NT2/D1 (cell line): ENCODE data around the gene INTS1.

Source experiments
- DNase-seq: peaks from one replicate; pipeline ENCODE4 v3.0.0-alpha.2; 2011; ENCODE audit warnings: low read depth, low spot score
- H3K27me3 ChIP-seq: 2 replicates; pipeline ENCODE4 v1.6.0; 2011; ENCODE audit warnings: mild to moderate bottlenecking; ENCODE audit not compliant: insufficient read length, insufficient read depth
- H3K36me3 ChIP-seq: 2 replicates; pipeline ENCODE4 v1.6.1; 2011; ENCODE audit warnings: mild to moderate bottlenecking, low read length, mixed read lengths; ENCODE audit not compliant: insufficient read depth, insufficient read length
- H3K4me1 ChIP-seq: 2 replicates; pipeline ENCODE4 v1.5.1; 2011; ENCODE audit not compliant: insufficient read depth, insufficient read length
- H3K4me3 ChIP-seq: 2 replicates; pipeline ENCODE4 v1.5.1; 2011; ENCODE audit warnings: low read depth; ENCODE audit not compliant: insufficient read length
- H3K9ac ChIP-seq: 2 replicates; pipeline ENCODE4 v1.6.0; 2011; ENCODE audit warnings: low read depth; ENCODE audit not compliant: insufficient read length
- H3K9me3 ChIP-seq: 2 replicates; pipeline ENCODE4 v1.5.1; 2011; ENCODE audit warnings: mild to moderate bottlenecking, low read length; ENCODE audit not compliant: insufficient read depth
- SUZ12 ChIP-seq: IDR thresholded peaks from 2 replicates; pipeline ENCODE4 v1.6.1; 2011; ENCODE audit not compliant: insufficient read length, insufficient read depth; ENCODE audit errors: extremely low read depth
- YY1 ChIP-seq: IDR thresholded peaks from 2 replicates; pipeline ENCODE4 v1.6.1; 2011; ENCODE audit not compliant: insufficient read length, insufficient read depth
- ZNF274 ChIP-seq: IDR thresholded peaks from 2 replicates; pipeline ENCODE4 v1.6.1; 2011; ENCODE audit warnings: mild to moderate bottlenecking, low read depth, low read length

INTS1 gene

DNA sequence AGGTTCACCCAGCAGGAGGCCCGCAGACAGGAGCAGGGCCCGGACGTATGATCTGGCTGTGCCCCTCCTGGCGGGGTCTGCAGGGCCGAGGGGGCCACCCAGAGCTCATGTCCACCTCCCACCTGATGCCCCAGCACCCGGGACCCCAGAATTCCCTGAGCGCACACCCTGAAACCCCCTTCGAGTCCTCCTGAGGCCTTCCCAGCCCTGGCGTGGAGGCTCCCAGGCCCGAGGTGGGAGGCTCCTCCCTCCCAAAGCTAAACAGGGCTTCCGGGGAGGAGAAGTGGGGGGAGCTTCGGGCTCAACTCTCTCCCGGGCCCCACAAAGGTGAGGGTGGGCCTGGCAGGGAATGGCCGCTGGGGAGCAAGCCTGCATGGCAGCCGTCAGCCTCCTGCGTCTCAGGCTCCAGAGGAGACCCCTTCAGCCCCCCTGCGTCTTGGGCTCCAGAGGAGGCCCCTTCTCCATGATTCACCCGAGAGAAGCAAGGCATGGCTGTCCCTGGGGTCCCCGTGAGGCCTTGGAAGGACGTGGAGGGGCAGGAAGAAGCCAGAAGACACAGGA, 75.2 kb downstream of the INTS1 start:
- no peaks in the 10 kb centered on the region for H3K27me3 ChIP-seq
- H3K36me3 ChIP-seq = no peaks in the 10 kb centered on the region
- no peak for DNase-seq
- peaks cover 23% of the 10 kb centered on the region for H3K4me1 ChIP-seq
- no peak overlapping the region for H3K4me3 ChIP-seq
- TF ChIP-seq ZNF274 (no peak), SUZ12 (no peak), YY1 (no peak)
- peak overlapping the region; percentile 61 for H3K9ac ChIP-seq
- no peaks in the 10 kb centered on the region for H3K9me3 ChIP-seq

GRCh38 chr7:1427064-1427657, 77.0 kb downstream of the INTS1 start:
- Histone ChIP-seq H3K27me3 (peaks cover 6% of the 10 kb centered on the region), H3K36me3 (no peaks in the 10 kb centered on the region), H3K4me1 (peaks cover 21% of the 10 kb centered on the region), H3K4me3 (no peak overlapping the region), H3K9me3 (no peaks in the 10 kb centered on the region), H3K9ac (no peak overlapping the region)
- no peak for DNase-seq
- TF ChIP-seq ZNF274 = no peak

GRCh38 chr7:1426474-1426873, 77.7 kb downstream of the INTS1 start:
- no peak overlapping the region for H3K9ac ChIP-seq
- no peak for DNase-seq
- H3K36me3 ChIP-seq = no peaks in the 10 kb centered on the region
- no peak overlapping the region for H3K4me3 ChIP-seq
- H3K27me3 ChIP-seq = peaks cover 6% of the 10 kb centered on the region
- no peak for TF ChIP-seq SUZ12
- TF ChIP-seq ZNF274 = no peak
- TF ChIP-seq YY1 = no peak
- no peaks in the 10 kb centered on the region for H3K9me3 ChIP-seq
- peaks cover 19% of the 10 kb centered on the region for H3K4me1 ChIP-seq

GRCh38 chr7:1425292-1426136, 78.7 kb downstream of the INTS1 start:
- H3K9ac ChIP-seq = peak overlapping the region; percentile 6
- H3K9me3 ChIP-seq = no peaks in the 10 kb centered on the region
- DNase-seq = no peak
- TF ChIP-seq SUZ12 (no peak), YY1 (no peak), ZNF274 (no peak)
- H3K4me1 ChIP-seq = peaks cover 15% of the 10 kb centered on the region
- peaks cover 6% of the 10 kb centered on the region for H3K27me3 ChIP-seq
- no peak overlapping the region for H3K4me3 ChIP-seq
- no peaks in the 10 kb centered on the region for H3K36me3 ChIP-seq

DNA sequence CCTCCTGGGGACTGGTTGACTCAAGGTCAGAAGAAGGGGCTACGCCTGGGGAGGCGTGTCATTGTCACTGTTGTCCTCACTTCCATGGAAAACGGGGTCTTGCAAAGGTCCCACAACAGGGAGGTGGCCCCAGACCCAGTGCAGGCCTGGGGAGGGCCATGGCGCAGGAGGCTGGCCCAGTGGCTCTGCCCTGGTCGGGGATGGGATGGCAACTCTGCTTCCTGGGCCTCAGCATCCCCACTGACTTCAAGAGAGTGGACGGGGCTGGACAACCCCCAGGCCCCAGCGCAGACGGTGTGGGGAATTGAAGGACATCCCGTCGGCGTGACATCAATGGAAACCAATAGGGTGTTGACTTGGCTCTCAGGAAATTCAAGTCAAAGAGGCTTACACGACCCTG, 80.1 kb downstream of the INTS1 start:
- Histone ChIP-seq H3K4me3 (no peak overlapping the region), H3K27me3 (peaks cover 6% of the 10 kb centered on the region), H3K9ac (no peak overlapping the region), H3K4me1 (peaks cover 14% of the 10 kb centered on the region), H3K36me3 (no peaks in the 10 kb centered on the region), H3K9me3 (no peaks in the 10 kb centered on the region)
- DNase-seq = no peak
- TF ChIP-seq ZNF274 (no peak), YY1 (no peak), SUZ12 (no peak)

- H3K27me3 ChIP-seq = peaks cover 6% of the 10 kb centered on the region
- H3K9me3 ChIP-seq = no peaks in the 10 kb centered on the region
- no peaks in the 10 kb centered on the region for H3K36me3 ChIP-seq
- H3K4me3 ChIP-seq = no peak overlapping the region
- DNase-seq = no peak
- TF ChIP-seq ZNF274 = no peak
- no peak for TF ChIP-seq SUZ12
- no peak for TF ChIP-seq YY1
- H3K4me1 ChIP-seq = peaks cover 14% of the 10 kb centered on the region
- no peak overlapping the region for H3K9ac ChIP-seq
Observed at GRCh38 chr7:1423264-1423811, 80.9 kb downstream of the INTS1 start.

GRCh38 chr7:1422512-1423263, 81.5 kb downstream of the INTS1 start:
- Histone ChIP-seq H3K9me3 (no peaks in the 10 kb centered on the region), H3K27me3 (peaks cover 6% of the 10 kb centered on the region), H3K36me3 (no peaks in the 10 kb centered on the region), H3K9ac (no peak overlapping the region), H3K4me1 (peaks cover 16% of the 10 kb centered on the region), H3K4me3 (no peak overlapping the region)
- TF ChIP-seq YY1 (no peak), SUZ12 (no peak), ZNF274 (no peak)
- no peak for DNase-seq
